ENCODE data around the gene LCE7A. TPM values are rescaled to one million over a fixed set of nuclear protein-coding genes. Genes with fewer than 3 reads are reported as not detected.

LCE7A gene
- polyA plus RNA-seq, 2 of the 4 experiments (the other 2 are of a cell fraction) = not detected

DNA sequence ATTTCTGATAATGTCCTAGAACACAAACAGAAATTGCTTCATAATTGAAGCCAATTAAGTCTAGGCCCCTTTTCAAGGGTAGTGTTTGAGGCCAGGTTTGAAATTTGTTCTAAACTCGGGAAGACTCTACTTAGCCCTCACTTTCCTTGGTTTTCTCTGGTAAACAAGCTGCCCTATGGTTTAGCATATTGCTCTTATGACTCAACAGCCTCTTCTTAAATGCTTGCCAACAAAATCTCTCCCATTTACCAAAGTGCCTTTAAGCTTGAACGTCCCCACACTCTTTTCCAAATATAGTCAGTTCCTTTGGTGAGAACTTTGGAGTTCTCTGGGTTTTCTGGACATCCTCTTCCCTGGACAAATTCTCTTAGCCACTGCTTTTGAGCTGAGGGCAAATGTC, 22.9 kb upstream of the LCE7A start:
- 0% methylated on average over 2 of the region's 2 CpGs for WGBS (ENCODE audit: missing lambda C conversion rate)
- Histone ChIP-seq H3K9me3 (no peaks in the 10 kb centered on the region), H3K4me3 (no peak overlapping the region), H3K4me1 (no peaks in the 10 kb centered on the region), H3K27ac (no peak overlapping the region), H3K4me2 (no peak overlapping the region)
- ATAC-seq (no peak), FAIRE-seq (no peak), DNase-seq (ENCODE audit: low read depth in 1 of 2, low spot score in 1 of 2) (no peak)
- CTCF ChIA-PET = no interaction called here
- POLR2A ChIA-PET = no interaction called here
- TF ChIP-seq HEYL (CRISPR knock-in tag; IDR thresholded peaks at IDR 0.05) (no peak), ESRRA (IDR thresholded peaks at IDR 0.05; ENCODE audit: borderline replicate concordance, low read length) (no peak), KDM1A (IDR thresholded peaks at IDR 0.05; ENCODE audit: low read depth) (no peak), MAZ (IDR thresholded peaks at IDR 0.05; ENCODE audit: borderline replicate concordance, low read depth, low read length) (no peak), NPAS2 (CRISPR knock-in tag; IDR thresholded peaks at IDR 0.05; ENCODE audit: borderline replicate concordance) (no peak), NR3C1 (IDR thresholded peaks at IDR 0.05) (no peak), ZFP36 (IDR thresholded peaks at IDR 0.05; ENCODE audit: borderline replicate concordance, partially characterized antibody) (no peak), CHD2 (IDR thresholded peaks at IDR 0.05; ENCODE audit: low read length, partially characterized antibody) (no peak)
- TF ChIP-seq, protein P1, sequence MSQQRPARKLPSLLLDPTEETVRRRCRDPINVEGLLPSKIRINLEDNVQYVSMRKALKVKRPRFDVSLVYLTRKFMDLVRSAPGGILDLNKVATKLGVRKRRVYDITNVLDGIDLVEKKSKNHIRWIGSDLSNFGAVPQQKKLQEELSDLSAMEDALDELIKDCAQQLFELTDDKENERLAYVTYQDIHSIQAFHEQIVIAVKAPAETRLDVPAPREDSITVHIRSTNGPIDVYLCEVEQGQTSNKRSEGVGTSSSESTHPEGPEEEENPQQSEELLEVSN (IDR thresholded peaks at IDR 0.05; ENCODE audit: borderline replicate concordance, low read depth) = no peak
- TF ChIP-seq, protein P2, sequence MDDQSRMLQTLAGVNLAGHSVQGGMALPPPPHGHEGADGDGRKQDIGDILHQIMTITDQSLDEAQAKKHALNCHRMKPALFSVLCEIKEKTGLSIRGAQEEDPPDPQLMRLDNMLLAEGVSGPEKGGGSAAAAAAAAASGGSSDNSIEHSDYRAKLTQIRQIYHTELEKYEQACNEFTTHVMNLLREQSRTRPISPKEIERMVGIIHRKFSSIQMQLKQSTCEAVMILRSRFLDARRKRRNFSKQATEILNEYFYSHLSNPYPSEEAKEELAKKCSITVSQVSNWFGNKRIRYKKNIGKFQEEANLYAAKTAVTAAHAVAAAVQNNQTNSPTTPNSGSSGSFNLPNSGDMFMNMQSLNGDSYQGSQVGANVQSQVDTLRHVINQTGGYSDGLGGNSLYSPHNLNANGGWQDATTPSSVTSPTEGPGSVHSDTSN (IDR thresholded peaks at IDR 0.05) = no peak

DNA sequence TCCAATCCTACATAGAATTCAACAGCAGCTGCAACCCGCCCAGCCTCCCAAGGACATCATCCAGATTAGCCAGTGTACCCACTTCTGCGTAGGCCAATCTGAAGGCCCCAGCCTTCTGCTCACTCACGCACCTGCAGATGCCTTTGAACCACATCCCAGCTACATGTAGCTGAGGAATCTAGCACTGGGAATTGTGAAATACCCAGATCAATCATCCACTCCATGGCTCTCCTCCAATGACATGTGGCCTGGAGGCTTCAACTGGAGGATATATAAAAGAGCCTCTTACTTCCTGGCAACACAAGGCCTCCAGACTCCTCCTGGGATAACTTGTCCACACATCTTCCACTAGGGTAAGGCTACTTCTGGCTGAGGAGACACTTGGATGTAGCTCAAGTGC, 17.2 kb upstream of the LCE7A start, which contains the start of gene LCE6A:
Gene LCE6A (plus strand): TSS at position 301 of the 400 bp plus-strand sequence. CDS start 665 bp downstream, outside the sequence.
- no peak for ATAC-seq
- POLR2A ChIA-PET = no interaction called here
- TF ChIP-seq, protein P3, sequence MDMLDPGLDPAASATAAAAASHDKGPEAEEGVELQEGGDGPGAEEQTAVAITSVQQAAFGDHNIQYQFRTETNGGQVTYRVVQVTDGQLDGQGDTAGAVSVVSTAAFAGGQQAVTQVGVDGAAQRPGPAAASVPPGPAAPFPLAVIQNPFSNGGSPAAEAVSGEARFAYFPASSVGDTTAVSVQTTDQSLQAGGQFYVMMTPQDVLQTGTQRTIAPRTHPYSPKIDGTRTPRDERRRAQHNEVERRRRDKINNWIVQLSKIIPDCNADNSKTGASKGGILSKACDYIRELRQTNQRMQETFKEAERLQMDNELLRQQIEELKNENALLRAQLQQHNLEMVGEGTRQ (IDR thresholded peaks at IDR 0.05) = no peak
- no peak for TF ChIP-seq RCOR1 (IDR thresholded peaks at IDR 0.05; ENCODE audit: low read depth, low read length)
- no peak for TF ChIP-seq RNF2 (IDR thresholded peaks at IDR 0.05; ENCODE audit: borderline replicate concordance, low read depth)
- no peak for TF ChIP-seq EP300 (IDR thresholded peaks at IDR 0.05)
- TF ChIP-seq FOSB (CRISPR knock-in tag; IDR thresholded peaks at IDR 0.05) = no peak
- TF ChIP-seq, protein P4, sequence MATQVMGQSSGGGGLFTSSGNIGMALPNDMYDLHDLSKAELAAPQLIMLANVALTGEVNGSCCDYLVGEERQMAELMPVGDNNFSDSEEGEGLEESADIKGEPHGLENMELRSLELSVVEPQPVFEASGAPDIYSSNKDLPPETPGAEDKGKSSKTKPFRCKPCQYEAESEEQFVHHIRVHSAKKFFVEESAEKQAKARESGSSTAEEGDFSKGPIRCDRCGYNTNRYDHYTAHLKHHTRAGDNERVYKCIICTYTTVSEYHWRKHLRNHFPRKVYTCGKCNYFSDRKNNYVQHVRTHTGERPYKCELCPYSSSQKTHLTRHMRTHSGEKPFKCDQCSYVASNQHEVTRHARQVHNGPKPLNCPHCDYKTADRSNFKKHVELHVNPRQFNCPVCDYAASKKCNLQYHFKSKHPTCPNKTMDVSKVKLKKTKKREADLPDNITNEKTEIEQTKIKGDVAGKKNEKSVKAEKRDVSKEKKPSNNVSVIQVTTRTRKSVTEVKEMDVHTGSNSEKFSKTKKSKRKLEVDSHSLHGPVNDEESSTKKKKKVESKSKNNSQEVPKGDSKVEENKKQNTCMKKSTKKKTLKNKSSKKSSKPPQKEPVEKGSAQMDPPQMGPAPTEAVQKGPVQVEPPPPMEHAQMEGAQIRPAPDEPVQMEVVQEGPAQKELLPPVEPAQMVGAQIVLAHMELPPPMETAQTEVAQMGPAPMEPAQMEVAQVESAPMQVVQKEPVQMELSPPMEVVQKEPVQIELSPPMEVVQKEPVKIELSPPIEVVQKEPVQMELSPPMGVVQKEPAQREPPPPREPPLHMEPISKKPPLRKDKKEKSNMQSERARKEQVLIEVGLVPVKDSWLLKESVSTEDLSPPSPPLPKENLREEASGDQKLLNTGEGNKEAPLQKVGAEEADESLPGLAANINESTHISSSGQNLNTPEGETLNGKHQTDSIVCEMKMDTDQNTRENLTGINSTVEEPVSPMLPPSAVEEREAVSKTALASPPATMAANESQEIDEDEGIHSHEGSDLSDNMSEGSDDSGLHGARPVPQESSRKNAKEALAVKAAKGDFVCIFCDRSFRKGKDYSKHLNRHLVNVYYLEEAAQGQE (IDR thresholded peaks at IDR 0.05) = no peak
- no peak for TF ChIP-seq NR3C1 (IDR thresholded peaks at IDR 0.05)
- TF ChIP-seq, protein P5, sequence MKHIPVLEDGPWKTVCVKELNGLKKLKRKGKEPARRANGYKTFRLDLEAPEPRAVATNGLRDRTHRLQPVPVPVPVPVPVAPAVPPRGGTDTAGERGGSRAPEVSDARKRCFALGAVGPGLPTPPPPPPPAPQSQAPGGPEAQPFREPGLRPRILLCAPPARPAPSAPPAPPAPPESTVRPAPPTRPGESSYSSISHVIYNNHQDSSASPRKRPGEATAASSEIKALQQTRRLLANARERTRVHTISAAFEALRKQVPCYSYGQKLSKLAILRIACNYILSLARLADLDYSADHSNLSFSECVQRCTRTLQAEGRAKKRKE (CRISPR knock-in tag; IDR thresholded peaks at IDR 0.05; ENCODE audit: low read depth) = no peak
- TF ChIP-seq, protein P6, sequence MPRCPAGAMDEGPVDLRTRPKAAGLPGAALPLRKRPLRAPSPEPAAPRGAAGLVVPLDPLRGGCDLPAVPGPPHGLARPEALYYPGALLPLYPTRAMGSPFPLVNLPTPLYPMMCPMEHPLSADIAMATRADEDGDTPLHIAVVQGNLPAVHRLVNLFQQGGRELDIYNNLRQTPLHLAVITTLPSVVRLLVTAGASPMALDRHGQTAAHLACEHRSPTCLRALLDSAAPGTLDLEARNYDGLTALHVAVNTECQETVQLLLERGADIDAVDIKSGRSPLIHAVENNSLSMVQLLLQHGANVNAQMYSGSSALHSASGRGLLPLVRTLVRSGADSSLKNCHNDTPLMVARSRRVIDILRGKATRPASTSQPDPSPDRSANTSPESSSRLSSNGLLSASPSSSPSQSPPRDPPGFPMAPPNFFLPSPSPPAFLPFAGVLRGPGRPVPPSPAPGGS (IDR thresholded peaks at IDR 0.05) = no peak
- TF ChIP-seq, protein P7, sequence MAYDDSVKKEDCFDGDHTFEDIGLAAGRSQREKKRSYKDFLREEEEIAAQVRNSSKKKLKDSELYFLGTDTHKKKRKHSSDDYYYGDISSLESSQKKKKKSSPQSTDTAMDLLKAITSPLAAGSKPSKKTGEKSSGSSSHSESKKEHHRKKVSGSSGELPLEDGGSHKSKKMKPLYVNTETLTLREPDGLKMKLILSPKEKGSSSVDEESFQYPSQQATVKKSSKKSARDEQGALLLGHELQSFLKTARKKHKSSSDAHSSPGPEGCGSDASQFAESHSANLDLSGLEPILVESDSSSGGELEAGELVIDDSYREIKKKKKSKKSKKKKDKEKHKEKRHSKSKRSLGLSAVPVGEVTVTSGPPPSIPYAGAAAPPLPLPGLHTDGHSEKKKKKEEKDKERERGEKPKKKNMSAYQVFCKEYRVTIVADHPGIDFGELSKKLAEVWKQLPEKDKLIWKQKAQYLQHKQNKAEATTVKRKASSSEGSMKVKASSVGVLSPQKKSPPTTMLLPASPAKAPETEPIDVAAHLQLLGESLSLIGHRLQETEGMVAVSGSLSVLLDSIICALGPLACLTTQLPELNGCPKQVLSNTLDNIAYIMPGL (CRISPR knock-in tag; IDR thresholded peaks at IDR 0.05; ENCODE audit: borderline replicate concordance) = no peak
- TF ChIP-seq SREBF2 (IDR thresholded peaks at IDR 0.05) = no peak
- TF ChIP-seq MAFK (IDR thresholded peaks at IDR 0.05; ENCODE audit: partially characterized antibody) = no peak
- no peak for TF ChIP-seq ESRRA (IDR thresholded peaks at IDR 0.05; ENCODE audit: borderline replicate concordance, low read length)
- TF ChIP-seq EHF (CRISPR knock-in tag; IDR thresholded peaks at IDR 0.05) = no peak
- TF ChIP-seq NPAS2 (CRISPR knock-in tag; IDR thresholded peaks at IDR 0.05; ENCODE audit: borderline replicate concordance) = no peak
- TF ChIP-seq POLR2AphosphoS2 (conservative IDR thresholded peaks at IDR 0.05; ENCODE audit: low read length) = no peak
- no peak for TF ChIP-seq EHMT2 (IDR thresholded peaks at IDR 0.05; ENCODE audit: low read depth)
- TF ChIP-seq FOSL2 (IDR thresholded peaks at IDR 0.05) = no peak
- TF ChIP-seq FOSL2 (CRISPR knock-in tag; IDR thresholded peaks at IDR 0.05) = no peak
- Histone ChIP-seq H3K4me1 (no peaks in the 10 kb centered on the region), H3K27ac (no peak within 1 kb of the TSS), H3K9me3 (no peaks in the 10 kb centered on the region), H3K4me2 (no peak within 1 kb of the TSS), H3K4me3 (no peak within 1 kb of the TSS)
- CTCF ChIA-PET = interaction anchor here (0.6 to 1.1 kb wide), 3 partner anchors 28 to 247 kb away, joined by 4 to 6 read pairs (median 5); no protein-coding TSS in a partner anchor
- 19% methylated on average over 3 of the region's 3 CpGs for WGBS (ENCODE audit: missing lambda C conversion rate)
- DNase-seq (ENCODE audit: low read depth in 1 of 2, low spot score in 1 of 2) = no peak
- FAIRE-seq = no peak

All from A549 (cell line).